Right lung (tissue), 5 donors: ENCODE results near the gene GABRG3. TPM values are rescaled to one million over a fixed set of nuclear protein-coding genes. Genes with fewer than 3 reads are reported as not detected.

Experiments
- DNase-seq, 2 donors: peaks; one replicate each; pipeline ENCODE4 v3.0.0-alpha.2; 2013
- polyA plus RNA-seq, 5 donors: library from polyadenylated mRNA; unstranded; fragments of 120-200 nt; gene quantifications; one replicate each; pipeline versions ENCODE4 v1.2.1 to v1.2.3, GENCODE V29; 2013; ENCODE audit warnings: inconsistent platforms in 1 of 5, low replicate concordance in 1 of 5; ENCODE audit not compliant: insufficient read length in 5 of 5, insufficient read depth in 1 of 5

The GABRG3 gene
- polyA plus RNA-seq, 5 donors, result 7.1 to 14.1 (median 10.2) TPM

DNA sequence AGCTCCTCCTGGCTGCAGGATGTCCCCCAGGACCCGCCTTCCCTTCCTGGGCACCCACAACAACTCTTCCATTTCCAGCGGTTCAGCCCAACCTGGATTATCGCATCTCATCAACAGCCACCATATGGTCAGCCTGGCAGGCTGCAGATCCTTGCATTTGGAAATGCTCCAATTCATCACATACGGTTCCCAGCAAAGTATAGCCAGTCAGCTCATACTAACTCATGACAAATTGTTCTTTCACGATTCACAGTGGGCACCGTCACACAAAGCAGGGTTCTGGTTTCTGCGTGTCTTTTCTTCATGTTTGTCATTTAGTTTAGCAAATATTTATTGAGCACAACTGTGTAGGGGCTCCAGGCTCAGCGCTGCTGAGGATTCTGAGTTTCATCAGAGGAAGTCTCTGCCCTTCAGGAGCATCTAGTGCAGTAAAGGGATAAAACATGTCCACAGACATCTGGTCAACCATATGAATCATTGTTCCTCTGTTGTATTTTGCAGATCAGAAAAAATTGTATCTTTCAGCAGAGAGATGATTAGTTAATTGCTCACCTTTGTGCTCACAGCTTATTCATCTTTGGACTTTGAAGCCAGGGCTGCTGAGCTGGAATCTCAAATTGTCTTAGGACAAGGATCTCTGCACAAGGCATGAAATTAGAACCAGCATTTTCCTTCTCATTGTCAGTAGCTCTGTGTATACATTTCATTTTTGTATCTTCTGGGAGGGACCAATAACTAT is 125.1 kb downstream of the GABRG3 start:
- no peak for DNase-seq

DNA sequence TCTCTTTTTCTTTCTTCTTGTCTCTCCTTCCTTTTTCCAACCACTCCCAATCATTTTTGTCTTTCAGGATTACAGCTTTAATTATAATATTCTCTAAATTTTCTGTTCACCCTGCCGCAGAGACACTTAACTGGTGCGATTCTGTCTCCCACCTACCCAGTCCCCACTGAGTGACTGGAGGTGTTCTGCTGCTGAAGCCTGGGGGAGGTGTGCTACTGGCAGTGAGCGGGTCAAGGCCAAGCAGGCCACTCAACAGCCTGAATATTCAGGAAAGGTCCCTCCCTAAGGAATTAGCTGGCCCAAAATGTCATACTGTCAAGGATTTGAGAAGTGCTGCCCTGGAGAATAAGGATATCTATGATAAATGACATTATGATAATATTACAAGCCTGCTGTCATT is 126.5 kb downstream of the GABRG3 start:
- no peak for DNase-seq

DNA sequence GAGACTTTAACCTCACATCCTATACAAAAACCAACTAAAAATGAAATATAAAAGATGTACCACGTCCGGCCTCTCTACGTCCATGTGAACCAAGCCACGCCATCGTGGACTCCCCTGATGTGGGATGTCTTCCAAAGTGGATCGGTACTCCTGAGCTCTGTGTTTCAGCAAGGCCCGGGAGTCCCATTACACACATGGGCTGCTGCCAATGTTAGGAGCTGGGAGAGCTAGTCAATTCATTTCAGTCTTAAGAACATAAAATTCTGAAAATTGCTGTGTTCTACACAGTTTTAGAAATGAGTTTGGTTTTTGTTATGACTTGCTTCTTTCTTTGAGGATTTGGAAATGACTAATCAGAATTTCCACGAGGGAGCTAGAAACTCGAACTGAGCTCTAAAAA is 131.0 kb downstream of the GABRG3 start:
- DNase-seq, result no peak

DNA sequence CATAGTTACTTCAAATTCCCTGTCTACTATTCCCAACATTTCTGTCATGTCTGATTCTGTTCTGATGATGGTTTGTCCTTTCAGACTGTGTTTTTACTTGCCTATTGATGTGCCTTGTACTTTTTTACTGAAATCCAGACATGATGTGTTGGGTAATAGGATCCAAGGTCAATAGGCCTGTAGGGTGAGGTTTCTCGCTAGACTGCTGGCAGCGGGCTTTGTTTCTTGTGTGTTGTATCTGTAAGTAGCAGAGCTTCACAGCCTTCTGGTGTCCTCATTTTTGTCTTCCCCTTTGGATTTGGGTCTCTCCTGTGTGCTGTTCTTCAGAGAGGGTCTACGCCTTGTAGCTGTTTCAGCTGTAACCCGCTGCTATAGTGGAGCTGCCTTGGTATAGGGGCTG is 140.3 kb downstream of the GABRG3 start:
- no peak for DNase-seq

- DNase-seq, result no peak
These were observed 143.5 kb downstream of the GABRG3 start for GRCh38 chr15:27114473-27114872.

DNA sequence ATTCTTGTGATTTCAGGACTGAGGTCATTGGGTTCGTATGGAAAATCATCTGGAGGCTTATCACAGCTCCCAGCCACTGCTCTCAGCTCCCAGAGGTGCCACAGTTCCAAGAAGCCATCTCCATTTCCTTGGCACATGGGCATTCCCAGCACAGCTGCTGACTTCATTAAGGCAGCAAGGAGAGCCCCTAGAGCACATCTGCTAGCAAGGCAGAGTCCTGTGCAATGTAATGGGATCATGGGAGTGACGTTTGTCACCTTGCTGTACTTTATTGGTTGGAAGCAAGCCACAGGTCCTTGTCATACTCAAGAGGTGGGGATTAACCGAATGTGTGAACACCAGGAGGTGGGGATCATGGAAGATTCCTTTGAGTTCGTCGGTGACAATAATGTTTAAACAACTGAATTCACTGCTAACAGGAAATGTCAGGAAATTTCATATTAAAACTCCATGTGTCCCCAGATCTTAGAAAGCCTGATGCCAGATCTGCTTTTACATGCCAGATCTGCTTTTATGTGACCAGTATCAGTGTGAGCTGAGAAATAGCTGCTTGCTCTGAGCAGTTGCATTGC is 148.8 kb downstream of the GABRG3 start:
- no peak for DNase-seq

GRCh38 chr15:27121672-27122071 is 150.7 kb downstream of the GABRG3 start:
- no peak for DNase-seq

DNA sequence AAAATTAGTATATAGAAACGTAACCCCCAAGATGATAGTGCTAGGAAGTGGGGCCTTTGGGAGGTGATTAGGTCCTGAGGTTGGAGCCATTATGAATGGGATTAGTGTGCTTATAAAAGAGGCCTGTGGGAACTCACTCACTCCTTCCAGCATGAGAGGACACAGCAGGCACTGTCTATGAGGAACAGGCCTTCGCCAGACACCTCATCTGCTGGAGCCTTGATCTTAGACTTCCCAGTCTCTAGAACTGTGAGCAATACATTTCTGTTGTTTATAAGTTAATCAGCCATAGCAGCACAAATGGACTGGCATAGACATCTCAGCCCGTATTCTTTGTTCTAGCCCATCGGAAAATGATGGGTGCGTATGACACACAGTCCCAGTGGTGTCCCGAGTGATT is 152.3 kb downstream of the GABRG3 start:
- DNase-seq, result no peak

DNA sequence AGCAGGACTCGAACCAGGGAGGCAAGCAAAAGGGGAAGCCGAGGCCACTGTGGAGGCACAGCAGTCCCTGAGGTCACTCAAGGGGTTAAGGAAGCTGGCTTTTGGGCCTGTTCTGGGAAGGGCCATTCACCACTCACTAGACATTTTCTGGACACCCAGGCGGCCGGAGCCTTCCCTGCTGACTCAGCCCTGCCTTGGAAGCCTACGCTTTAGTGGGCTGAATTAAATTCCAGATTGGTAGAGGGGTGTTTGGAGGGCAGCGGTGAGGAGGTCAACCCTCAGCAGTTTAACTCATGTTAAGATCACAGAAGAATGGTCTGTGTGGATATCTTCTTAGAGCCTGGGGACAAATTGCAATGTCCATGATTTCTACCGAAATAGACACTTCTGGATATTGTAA is 152.8 kb downstream of the GABRG3 start:
- DNase-seq, result no peak

- DNase-seq, result no peak
These were observed 153.4 kb downstream of the GABRG3 start for GRCh38 chr15:27124287-27124871.

DNA sequence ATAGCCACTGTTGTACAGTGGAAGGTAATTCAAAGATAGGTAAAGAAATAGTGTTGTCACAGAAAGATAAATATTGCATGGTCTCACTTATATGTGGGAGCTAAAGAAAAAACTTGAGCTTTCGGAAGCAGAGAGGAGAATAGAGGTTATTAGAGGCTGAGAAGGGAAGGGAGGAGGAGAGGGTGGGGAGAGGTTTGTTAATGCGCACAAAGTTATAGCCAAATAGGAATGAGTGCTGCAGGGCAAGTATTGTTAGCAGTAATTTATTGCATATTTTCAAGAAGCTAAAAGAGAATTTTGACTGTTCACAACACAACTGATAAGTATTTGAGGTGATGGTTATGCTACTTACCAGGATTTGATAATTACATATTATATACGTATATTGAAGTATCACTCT is 154.2 kb downstream of the GABRG3 start:
- no peak for DNase-seq

DNA sequence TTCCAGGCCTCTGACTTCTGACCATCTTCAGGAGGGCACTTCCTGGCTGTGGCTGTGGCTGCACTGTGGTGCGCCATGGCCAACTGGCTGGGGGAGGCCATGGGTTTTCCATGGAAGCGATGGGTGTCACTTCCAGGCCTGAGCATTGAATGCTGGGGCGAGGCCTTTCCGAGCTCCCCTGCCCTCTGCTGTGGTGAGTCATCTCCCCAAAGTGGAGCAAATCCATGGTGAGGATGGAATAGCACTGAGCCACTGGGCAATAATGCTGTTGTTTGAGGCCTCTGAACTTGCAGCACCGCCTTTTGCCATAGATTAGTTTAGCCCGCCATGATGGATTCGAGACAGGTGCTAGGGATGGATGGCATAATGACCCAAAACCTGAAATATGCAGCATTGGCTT is 155.5 kb downstream of the GABRG3 start:
- DNase-seq, result no peak

DNA sequence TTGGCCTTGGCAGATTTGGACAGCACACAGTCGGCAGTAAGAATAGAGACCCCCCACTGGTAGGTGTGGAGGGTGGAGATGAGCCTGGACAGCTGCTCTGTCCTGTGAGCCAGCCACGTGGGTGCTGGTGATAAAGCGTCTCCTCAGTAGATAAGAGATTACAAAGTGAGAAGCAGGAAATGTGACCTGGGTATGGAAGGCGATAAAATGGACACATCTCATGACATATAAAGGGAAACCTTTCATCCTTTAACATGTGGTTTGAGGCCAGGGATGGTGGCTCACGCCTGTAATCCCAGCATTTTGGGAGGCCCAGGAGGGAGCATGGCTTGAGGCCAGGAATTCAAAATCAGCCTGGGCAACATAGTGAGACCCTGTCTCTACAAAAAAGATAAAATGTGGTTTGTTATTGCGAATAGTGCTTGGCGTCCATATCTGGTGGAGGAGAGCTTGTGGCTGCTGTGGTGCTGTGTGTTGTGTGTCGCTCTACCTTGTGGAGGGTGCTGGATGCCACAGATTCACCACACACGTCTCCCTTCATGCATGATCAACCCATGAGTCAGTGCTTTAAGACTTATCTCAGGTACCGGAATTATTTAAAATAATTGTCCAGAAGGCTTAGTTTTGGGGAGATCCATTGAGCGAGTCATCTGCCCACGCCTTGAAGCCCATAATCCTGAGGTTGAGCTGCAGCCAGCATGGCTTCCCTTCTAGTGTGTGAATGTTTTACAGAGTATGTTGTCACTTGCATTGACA is 157.0 kb downstream of the GABRG3 start:
- no peak for DNase-seq

DNA sequence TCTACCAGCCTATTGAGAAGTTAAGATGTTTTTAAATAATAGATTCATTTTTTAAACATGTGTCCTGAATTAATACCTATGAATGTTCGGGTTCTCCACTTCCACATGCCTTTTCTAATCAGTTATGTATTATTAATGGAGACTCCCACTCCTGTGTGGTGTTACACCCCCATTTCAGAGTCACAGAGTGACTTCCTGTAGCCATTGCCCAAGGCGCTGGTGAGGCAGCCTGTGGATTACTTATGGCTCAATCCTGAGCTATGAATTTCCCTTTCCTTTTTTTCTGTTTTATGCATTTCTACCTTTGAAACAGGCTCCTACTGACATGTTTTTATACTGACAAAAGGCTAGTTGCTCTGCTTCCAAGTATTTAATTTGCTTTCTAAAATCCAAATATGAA is 162.3 kb downstream of the GABRG3 start:
- no peak for DNase-seq

GRCh38 chr15:27134481-27134880 is 163.5 kb downstream of the GABRG3 start:
- DNase-seq, result no peak

- DNase-seq, result no peak
These were observed 164.2 kb downstream of the GABRG3 start for GRCh38 chr15:27135151-27135550.

DNA sequence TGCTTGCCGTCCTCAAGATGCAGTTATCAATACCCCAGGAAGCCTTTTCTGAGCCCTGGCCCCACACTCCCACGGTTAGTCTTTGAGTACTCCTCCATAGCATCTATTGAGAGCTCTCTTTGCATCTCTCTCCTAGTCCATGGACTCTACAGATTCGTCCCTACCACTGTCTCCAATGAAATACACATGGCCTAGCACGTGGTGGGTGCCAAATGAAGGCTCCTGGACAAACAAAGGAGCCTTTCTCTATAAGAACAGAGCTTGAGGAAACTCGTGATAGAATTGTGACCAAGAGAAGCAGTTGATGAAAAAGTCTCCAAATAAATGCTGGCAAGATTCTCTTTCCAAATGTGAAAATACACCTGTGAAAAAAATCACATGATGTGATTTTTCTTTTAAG is 166.1 kb downstream of the GABRG3 start:
- no peak for DNase-seq

- no peak for DNase-seq
These were observed 194.6 kb downstream of the GABRG3 start for GRCh38 chr15:27165590-27165989.

- no peak for DNase-seq
These were observed 195.9 kb downstream of the GABRG3 start for GRCh38 chr15:27166917-27167316.

DNA sequence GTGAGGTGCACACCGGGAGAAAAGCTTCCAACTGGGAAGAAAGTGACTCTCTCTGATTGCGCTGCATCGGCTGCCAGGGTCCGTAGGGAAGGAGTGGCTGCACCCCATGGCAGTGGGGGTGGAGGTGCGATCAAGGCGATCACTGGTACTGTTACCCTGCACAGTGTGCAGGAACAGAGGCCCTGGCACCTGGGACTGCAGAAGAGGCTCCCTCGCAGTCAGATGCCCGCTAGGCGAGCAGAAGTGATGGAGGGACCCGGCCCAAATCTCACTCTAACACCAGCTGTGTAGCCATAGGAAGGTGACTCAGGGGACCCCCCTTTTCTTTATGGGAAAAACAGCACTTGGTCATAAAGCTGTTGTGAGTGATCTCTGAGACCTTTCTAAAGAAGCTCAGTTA is 196.8 kb downstream of the GABRG3 start:
- DNase-seq, result no peak

DNA sequence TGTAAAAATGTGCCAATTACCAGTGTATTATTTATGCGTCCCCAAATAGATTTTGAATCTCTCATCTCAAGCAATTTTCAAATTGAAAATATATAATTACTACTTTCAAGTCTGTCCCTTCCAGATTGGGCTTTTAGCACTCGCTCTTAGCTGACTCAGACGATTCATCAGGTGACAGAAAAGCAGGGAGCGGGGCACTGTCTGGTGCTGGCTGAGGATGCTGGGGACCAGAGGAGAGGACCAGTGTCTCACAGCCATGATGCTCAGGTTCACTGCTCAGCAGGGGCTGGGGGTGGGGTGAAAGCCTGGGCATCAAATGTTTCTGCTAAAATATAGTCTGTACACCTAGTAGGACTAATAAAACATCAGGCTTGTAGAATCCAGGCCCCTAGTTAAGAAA is 199.9 kb downstream of the GABRG3 start:
- DNase-seq, result no peak

GRCh38 chr15:27172821-27173220 is 201.8 kb downstream of the GABRG3 start:
- no peak for DNase-seq
